Stimulated activated CD8-positive, alpha-beta memory T cell treated with anti-CD3 and anti-CD28 coated beads, Interleukin-7, amount 100 ng/mL, for 48 hours (primary cell): ENCODE measurements around the gene CCDC175.

Source experiments
- DNase-seq, 2 donors: peaks; one replicate each; pipeline ENCODE4 v3.0.0-alpha.2; 2020; ENCODE audit warnings: low read depth in 1 of 2; ENCODE audit errors: extremely low read depth in 1 of 2

Gene CCDC175

DNA sequence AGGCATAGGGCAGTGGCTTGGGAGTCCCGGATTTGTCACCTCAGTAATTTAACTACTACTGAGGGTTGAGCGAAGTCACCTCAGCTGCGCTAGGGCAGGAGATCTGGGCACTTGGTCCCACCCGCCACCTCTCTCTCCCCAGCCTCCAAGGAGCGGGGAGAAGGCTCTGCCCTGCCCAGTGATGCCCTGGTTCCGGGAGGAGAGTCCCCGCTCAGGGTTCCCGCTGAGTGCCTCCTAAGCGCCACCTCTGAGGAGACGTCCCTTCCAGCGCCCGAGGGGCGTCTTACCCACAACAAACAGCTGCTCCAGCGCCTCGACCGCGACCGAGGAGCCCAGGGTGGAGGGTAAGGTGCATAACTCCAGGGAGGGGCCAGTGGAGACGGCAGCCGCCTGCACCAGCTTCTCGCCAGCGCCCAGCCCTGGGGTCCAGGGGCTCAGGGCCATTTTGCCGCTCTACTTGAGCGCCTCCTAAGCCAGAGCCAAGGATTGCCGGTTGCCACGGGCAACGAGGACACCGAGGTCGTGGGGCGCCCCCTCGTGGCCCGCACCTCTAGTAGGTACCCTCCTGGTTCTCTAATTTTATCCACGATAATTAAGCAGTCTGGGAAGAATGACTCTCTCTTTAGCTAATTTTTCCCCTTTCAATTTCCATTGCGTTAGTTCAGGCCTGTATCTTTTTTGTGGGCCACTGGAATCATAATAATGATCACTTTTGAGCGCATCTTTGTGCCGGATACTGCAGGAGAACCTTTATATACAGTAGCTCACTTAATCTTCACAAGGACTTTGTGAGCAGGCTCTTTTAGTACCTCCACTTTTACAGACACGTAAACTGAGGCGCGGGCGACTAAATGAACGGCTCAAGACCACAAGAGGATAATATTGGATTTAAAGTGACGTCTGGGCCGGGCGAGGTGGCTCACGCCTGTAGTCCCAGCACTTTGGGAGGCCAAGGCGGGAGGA is at the start of gene CCDC175:
Gene CCDC175, minus strand, starts transcription at position 481 of the 963 bp plus-strand sequence. Its CDS starts 37 bp downstream, at position 444.
- DNase-seq: peak; percentile 51 to 71

GRCh38 chr14:59622631-59623030 is 46.0 kb upstream of the CCDC175 start:
- no peak for DNase-seq

DNA sequence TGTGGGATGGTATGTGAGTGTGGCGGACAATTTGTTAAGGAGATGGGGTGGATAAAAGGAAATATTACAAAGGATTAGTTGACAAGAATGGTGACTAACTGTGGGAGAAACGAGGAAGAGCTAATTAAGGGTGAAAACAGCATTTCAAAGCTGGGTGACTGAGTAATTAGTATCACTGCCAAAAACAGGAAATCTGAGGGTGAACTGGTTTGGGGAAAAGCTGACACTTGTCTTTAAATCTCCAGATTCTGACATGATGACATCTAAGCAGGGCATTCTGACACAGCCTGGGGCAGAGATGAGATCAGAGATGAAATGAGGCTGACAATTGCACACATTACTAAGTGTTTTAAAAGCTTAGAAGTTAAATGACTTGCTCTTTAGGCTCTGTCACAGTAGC is 42.4 kb upstream of the CCDC175 start:
- no peak for DNase-seq

- DNase-seq: no peak
These were observed 24.4 kb upstream of the CCDC175 start for GRCh38 chr14:59601056-59601455.

DNA sequence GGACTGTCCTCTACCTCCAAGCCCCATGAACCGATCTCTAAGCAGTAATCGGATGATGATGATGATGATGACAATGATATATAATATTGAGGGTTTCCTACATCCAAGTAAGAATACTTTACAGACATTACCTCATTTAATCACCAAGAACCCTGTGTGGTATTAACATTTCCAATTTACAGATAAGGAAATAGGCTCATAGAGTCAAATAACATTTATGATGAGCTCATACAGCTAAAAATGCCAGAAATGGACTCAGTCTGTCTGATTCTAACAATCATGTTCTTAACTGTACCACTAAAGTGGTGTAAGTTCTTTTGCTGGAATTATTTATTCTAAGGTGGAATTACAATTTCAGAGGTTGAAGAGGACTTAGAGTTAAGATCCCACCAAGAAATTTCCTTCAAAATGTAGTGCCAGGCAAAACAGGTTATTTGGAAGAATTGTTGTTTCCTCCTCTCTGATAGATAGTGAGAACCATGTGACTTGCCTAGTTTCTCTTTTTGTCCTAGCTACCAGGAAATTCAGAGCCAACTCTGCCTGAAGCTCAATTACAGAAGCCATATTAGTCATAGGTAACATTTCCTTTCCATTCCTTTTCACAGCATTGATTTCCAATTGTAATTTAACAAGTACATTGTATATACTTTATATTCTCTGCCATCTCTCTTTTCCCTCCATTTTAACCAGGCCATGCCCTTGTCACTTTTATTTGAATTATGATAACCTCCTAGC is 23.8 kb upstream of the CCDC175 start:
- DNase-seq: no peak

GRCh38 chr14:59595071-59595470 is 18.5 kb upstream of the CCDC175 start:
- no peak for DNase-seq

DNA sequence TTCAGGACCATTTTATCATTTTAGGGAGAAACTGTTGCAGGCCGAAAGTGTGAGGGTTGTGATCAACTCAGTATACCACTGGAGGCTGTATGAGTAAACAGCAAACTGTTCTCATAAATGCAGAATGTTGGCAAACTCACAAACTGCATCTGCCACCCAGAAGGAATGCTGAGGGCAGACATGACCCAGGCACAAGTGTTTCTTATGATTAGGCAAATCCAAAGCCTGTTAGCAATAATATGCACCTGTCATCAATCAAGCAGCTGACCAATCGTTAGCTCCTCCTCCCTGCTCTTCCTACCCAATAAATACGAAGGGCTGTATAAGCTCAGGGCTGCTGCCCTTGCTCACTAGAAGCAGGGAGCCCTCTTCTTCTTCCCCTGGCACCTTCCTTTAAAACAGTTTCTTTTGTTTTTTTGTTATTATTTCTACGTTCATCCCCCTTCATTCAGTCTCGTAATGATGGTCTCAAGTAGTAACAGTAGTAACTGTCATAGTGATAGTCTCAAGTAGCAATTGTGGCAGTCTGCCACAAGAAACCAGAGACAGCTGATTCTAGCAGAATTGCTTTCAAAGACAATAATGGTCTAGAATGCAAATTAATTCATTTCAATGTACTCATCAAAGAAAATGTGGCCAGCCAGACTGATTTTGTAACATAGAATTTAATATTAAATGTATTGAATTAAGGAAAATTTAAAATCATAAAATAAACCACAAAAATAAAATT is 15.2 kb upstream of the CCDC175 start:
- no peak for DNase-seq

GRCh38 chr14:59588101-59588500 is 11.5 kb upstream of the CCDC175 start:
- no peak for DNase-seq

DNA sequence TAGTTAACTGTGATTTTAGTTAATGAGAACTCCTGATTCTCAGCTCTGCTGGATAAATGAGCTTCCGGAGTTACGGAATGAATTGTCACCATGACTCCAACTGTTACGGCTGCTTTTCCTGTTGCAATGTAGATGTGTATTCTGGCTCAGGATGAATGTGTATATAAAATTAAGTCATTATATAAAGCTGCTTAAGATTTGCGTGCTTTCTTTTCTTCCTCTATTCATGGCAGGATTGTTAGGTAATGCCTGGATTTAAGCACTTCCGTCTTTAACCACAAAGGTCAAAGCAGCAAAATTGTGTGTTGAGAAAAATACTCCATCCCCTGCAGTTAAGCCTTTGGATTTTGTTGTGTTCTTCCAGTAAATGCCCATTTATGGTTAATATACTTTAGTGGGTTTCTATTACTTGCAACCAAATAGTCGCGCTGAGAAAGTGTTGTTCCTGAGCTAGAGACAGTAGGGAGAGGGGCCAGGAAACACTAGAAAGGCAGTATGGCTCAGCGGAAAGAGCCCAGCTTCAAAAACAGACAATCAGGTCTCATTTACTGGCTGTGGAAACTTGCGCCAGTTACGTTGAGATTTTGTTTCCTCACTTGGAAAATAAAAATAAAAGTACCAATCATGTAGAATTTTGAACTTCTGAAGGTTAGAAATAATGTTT is 9.4 kb upstream of the CCDC175 start:
- DNase-seq: no peak

GRCh38 chr14:59583755-59584154 is 7.1 kb upstream of the CCDC175 start:
- DNase-seq: no peak

DNA sequence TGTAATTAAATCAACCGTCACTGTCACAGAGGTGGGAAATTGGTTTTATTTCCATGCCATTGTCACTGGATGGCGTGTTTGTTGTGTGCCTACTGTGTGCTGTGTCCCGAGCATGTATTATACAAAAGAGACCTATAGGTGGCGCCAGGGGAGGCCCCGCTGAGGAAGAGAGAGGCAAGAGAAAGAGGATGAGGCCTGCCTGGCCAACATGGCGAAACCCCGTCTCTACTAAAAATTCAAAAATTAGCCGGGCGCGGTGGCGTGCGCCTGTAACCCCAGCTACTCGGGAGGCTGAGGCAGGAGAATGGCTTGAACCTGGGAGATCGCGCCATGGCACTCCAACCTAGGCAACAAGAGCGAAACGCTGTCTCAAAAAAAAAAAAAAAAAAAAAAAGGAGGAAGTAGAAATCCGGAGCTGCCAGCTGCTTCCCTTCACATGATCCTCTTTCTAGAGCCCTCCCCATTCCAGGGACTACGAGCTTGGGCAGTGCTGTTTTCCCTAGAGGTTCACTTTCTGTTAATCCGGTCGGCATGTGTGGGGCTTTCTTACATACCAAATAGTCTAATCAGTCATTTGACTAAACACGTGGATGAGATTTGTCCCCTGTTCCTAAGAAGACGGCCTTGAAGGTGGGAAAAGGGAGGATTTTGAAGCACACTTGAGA is 6.4 kb upstream of the CCDC175 start:
- no peak for DNase-seq

DNA sequence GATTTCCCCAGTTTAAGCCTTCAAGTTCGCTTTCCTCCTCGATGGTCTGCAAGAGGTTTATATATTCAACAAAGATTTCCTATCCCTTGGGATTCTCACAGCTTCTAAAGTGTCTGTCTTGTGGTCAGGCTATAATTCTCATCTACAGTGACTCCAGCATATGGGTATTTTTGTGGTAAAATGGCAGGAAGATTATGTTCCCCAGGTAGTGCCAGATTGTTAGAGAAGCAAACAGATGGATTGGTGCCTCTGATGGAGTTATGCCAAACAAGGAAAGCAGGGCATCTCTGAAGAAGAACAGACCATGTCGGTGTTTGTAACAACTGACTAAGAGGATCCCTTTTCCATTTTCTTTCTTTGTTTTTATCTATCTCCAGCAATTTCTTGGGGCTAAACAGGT is 5.5 kb upstream of the CCDC175 start:
- no peak for DNase-seq

DNA sequence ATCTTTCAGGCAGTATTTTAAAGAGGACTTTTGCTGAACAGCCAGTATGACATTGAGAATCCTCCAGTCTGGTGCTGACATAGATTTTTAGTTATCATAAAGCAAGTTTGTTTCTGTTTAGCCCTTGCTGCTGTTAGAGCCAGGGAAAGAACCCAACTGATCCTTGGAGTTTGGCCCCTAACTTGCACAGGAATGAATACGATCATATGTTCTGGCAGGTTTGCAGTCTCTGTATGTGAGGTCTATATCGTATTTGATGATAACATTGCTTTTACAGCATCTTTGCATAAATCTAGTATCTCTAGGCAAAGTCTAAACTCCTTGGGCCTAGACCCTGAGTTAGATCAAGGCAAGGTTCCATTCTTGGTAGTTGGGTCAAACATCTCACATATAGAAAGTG is 4.3 kb upstream of the CCDC175 start:
- no peak for DNase-seq

DNA sequence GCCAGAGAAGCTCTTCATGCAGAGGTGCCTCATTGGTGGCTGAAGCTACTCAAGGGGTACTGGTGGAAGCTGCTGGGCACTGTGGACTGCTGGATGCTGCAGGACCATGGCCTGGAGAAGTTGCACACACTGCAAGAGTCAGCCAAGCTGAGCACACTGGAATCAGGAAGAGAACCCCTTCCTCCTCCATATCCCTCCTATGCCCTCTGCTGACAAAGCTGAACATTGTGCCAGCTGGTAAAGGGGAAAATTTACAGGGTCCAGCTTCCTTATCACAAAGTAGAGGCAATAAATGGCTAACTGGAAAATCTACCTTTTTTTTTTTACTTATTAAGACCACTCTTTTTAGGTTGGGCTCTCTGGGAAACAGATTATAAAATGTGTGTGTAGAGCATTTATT is 6.5 kb downstream of the CCDC175 start:
- DNase-seq: no peak

DNA sequence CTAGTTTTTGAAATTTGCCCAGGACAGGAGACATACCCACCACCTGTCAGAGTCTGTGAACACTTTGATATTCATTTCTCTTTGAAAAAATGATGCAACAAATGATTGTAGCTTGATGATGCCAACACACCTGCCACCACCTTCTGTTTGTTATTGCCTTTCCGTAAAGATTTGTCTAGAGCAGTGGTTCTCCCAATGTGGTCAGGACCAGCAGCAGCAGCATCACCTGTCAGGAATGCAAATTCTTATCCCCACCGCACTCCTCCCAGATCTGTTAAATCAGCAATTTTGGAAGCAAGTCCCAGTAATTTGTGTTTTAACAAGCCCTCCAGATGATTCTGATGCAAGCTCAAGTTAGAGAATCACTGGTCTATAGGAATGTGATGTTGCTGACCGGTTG is 9.9 kb downstream of the CCDC175 start:
- no peak for DNase-seq

- no peak for DNase-seq
These were observed 10.3 kb downstream of the CCDC175 start for GRCh38 chr14:59566296-59566695.

GRCh38 chr14:59565087-59565486 is 11.5 kb downstream of the CCDC175 start:
- no peak for DNase-seq

GRCh38 chr14:59564366-59564765 is 12.2 kb downstream of the CCDC175 start:
- no peak for DNase-seq

DNA sequence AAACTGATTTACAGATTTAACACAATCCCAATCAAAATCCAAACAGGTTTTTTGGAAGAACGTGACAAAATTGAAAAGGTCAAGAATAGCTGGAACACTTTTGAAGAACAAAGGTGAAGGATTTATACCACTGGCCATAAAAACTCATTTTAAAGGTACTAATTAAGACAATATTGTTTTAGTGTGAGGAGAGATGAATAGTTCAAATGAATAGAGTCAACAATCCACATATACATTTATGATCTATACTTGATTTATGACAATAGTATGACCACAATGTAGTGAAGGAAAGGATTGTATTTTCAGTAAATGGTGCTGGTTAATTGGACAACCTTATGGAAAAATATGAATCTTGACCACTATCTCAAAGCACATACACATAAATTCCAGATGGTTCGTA is 29.3 kb downstream of the CCDC175 start:
- DNase-seq: no peak

DNA sequence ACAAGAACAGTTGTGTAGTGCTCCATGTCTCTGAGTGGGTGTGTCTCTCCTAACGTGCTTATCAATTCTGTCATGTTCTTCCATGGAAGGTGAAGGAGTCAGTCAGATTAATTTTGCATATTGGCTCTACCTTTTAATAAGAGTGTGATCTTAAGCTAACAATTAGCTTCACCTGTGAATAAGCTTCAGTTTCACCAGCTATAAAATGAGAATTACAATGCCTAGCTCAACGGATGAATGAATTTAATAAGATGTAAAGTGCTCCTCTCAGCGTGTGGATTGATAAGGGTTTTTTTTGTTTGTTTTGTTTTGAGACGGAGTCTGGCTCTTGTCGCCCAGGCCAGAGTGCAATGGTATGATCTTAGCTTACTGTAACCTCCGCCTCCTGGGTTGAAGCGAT is 32.7 kb downstream of the CCDC175 start:
- DNase-seq: no peak
